Stimulated activated CD4-positive, alpha-beta T cell treated with anti-CD3 and anti-CD28 coated beads, Interleukin-2, amount 100 ng/mL, for 4 hours (primary cell): ENCODE measurements around the gene ARMC3.

ENCODE experiments used
- DNase-seq: peaks from one replicate; pipeline ENCODE4 v3.0.0-alpha.2; 2020; ENCODE audit warnings: low read depth

The ARMC3 gene

DNA sequence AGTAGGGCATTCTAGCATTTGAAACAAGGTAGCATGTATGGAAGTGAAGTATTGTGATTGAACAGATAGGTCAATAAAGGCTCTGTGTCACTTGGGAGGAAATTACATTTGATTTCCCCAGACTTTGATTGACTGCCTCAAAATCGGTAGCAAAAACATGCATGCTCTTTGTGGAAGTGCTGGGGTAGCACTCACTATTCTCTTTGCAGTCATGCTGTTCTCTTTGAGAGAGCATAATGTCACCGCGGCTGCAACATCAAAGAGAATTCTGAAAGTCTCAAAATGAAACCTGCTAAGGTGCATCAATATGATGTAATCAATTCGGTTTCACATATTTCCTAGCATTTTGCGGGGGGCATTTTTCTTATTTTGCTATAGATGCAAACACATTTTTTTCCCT, 64.2 kb downstream of the ARMC3 start:
- peak; percentile 13 for DNase-seq

- DNase-seq: no peak
These were observed 64.8 kb downstream of the ARMC3 start for GRCh38 chr10:22992621-22993020.

- no peak for DNase-seq
These were observed 65.5 kb downstream of the ARMC3 start for GRCh38 chr10:22993314-22993713.

DNA sequence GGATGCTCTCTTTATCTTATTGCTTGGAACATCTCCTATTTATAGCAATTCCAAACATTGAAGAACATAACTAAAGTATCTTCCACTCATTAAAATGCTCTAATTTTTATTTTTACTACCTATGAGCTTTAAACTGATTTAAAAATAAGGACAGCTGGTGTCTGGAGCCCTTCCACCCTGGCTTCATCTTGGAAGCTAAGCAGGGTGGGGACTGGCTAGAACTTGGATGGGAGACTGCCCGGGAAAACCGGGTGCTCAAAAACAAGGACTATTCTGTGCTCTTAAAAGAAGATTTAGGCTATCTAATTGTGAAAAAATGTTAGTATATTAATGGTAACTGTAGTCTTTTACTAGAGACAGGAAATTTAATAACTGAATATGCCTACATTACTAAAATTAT, 69.2 kb downstream of the ARMC3 start:
- no peak for DNase-seq

GRCh38 chr10:22998091-22998490, 70.2 kb downstream of the ARMC3 start:
- no peak for DNase-seq

DNA sequence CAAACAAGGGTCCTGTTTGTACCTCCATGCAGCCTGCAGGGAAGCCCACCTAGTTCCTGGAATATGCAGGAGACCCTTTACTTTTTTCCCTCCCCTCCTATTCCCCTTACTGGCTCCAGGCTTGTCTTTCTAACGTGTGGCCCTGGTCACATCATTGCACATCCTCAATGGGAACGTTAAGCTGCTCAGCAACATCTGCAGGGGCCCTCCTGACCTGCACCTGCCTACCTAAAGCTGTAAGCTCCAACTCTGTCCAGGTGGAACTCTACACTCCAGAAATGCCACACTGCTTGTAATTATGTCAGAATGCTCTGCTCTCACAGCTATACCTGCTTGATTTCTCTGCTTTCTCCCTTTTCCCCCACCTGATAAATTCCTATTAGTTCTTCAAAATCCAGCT, 72.1 kb downstream of the ARMC3 start:
- no peak for DNase-seq

GRCh38 chr10:23001901-23002516, 74.2 kb downstream of the ARMC3 start:
- no peak for DNase-seq

DNA sequence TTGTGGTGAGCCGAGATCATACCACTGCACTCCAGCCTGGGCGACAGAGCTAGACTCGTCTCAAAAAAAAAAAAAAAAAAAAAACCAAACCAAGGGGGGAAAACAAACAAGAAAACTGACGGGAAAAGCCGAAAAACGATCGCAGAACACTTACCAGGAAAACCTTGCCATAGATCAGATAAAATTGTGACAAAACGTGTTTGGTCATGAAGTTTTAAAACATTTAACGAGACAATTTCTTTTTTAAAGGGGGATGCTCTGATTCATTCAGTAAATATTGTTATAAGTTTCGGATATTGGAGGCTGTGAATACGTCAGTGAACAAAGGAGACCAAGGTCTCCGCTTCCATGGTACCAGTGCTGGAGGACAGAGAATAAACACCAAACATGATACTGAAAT, 77.3 kb downstream of the ARMC3 start:
- no peak for DNase-seq

- no peak for DNase-seq
These were observed 85.9 kb downstream of the ARMC3 start for GRCh38 chr10:23013581-23014335.

DNA sequence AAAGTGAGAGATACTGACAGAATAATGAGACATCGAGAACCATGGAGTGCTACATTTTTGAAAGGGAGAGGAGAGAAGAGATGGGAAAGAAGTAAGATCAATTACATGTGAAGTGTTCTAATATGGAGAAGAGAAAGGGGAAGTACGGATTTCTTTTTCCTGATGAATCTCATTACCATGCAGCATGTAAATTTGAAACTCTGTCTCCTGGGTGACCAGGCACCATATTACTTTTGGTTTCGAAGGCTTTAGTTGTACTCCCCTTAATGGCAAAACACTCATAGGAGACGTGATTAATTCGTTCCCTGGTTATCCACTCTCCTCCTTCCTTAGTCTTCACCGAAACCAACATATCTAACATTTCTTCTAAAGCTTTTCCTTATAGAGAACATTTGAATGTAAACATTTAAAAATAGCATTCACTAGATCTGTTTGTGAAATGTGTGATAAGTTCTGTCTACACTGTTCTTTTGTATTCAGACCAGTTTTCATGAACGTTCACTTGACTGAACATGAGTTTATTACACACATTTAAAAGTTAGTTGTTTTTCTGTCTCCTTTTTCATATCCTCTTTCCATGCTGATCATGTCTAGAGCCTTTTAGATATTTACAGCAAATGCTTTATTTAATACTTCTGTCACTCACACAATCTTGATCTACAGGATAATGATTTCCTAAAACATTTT, 87.3 kb downstream of the ARMC3 start:
- DNase-seq: no peak

DNA sequence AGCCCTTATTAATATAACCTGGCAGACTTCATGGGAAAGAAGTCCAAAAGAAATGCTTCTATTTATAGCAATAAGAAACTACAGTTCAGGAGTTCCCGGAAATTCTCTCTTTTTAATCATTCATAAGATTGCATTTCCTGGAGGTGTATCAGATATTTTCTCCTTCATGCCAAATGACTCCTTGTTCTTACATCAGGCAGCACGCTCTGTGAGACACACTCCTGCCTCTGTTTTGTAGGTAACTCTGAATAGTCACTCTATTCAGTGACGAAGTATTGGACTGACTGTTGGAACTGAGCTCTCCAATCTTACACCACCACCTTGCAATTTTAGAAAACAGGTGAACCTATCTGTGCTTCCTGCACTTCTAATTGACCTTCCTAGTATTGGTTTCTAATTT, 88.8 kb downstream of the ARMC3 start:
- no peak for DNase-seq

DNA sequence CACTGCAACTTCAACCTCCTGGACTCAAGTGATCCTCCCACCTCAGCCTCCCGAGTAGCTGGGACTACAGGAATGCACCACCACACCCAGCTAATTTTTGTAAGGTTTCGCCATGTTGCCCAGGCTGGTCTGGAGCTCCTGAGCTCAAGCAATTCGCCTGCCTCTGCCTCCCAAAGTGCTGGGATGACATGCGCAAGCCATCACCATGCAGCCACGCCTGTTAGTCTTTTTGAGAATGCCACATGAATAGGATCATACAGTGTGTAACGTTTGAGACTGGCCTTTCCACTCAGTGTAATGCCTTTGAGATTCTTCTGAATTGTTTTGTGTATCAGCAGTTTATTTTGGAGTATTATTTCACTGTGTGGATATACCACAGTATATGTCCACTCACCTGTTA, 91.8 kb downstream of the ARMC3 start:
- DNase-seq: no peak

- DNase-seq: no peak
These were observed 93.6 kb downstream of the ARMC3 start for GRCh38 chr10:23021430-23021829.

DNA sequence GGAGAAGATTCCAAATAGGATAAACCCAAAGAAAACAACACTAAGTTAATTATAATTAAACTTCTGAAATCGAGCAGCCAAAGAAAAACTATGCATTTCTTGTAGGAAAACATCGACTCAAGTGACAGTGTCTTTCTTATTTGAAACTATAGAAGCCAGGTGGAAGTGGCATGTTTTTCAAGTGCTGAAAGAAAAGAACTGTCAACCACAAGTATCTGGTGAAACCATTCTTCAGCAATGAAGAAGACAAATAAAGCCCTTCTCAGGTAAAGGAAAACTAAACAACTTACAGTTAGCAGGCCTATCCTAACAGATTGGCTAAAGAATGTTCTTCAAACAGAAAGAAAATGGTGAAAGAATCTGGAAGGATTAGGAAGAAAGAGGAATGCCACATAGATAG, 96.1 kb downstream of the ARMC3 start:
- no peak for DNase-seq

GRCh38 chr10:23031318-23031717, 103.5 kb downstream of the ARMC3 start:
- DNase-seq: no peak

- no peak for DNase-seq
These were observed 106.9 kb downstream of the ARMC3 start for GRCh38 chr10:23034790-23035189.

GRCh38 chr10:23035569-23035968, 107.7 kb downstream of the ARMC3 start:
- no peak for DNase-seq

- no peak for DNase-seq
These were observed 109.3 kb downstream of the ARMC3 start for GRCh38 chr10:23037152-23037551.

DNA sequence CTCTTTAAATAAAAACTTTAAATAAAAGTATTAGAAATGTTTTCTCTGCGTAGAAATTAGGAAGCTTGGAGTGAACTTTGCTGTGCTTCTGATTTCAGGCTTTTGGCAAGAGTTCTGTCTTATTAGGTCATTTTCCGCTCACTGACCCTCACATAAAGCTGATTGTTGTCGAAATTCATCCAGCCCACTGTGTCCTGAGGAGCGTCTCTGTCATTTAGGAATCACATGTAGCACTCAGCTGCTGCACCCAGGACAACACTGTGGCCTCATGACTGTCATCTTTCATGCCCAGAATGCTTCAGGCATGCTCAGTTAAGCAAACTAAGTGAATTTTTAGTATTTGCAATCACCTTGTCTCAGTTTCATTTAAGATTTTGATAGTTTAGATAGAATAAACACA, 109.7 kb downstream of the ARMC3 start:
- no peak for DNase-seq

- DNase-seq: no peak
These were observed 110.3 kb downstream of the ARMC3 start for GRCh38 chr10:23038172-23038571.

GRCh38 chr10:23040002-23040401, 112.1 kb downstream of the ARMC3 start:
- DNase-seq: no peak

- DNase-seq: no peak
These were observed 118.2 kb downstream of the ARMC3 start for GRCh38 chr10:23046027-23046426.
